Measurements from ENCODE around the gene EXOSC9. TPM values are rescaled to one million over a fixed set of nuclear protein-coding genes. Genes with fewer than 3 reads are reported as not detected.

EXOSC9 gene
- total and polyA plus RNA-seq, 10 of the 15 experiments (the other 5 are each of a cell fraction or from before 2014, with no cell fraction given), result 49.0 to 131 (median 85.4) TPM

GRCh38 chr4:121789960-121790829 lies 10.9 kb upstream of the EXOSC9 start (continued):
- no peak for TF ChIP-seq BCL3 (IDR thresholded peaks at IDR 0.05; ENCODE audit: borderline replicate concordance, insufficient read depth, low read depth, low read length, poor library complexity, severe bottlenecking)
- TF ChIP-seq CBX5 (IDR thresholded peaks at IDR 0.05; ENCODE audit: low read depth), result no peak
- TF ChIP-seq MEF2A (IDR thresholded peaks at IDR 0.05; ENCODE audit: insufficient read depth, low read depth, low read length), result no peak
- no peak for TF ChIP-seq ZNF217 (IDR thresholded peaks at IDR 0.05)
- TF ChIP-seq MEF2B (IDR thresholded peaks at IDR 0.05; ENCODE audit: partially characterized antibody, poor library complexity, severe bottlenecking), result no peak
- no peak for TF ChIP-seq NR2C2 (IDR thresholded peaks at IDR 0.05; ENCODE audit: borderline replicate concordance, control insufficient read depth, insufficient read length, low read depth)
- TF ChIP-seq TARDBP (IDR thresholded peaks at IDR 0.05; ENCODE audit: borderline replicate concordance), result no peak
- TF ChIP-seq PAX5 (IDR thresholded peaks at IDR 0.05; ENCODE audit: borderline replicate concordance, low read depth, low read length), result no peak

- intact Hi-C loops (cut with micrococcal nuclease; ENCODE audit: unreplicated experiment), result no loop called here
- no peak overlapping the region for H2AFZ ChIP-seq (ENCODE audit: control insufficient read depth, low read depth, low read length)
- H3K79me2 ChIP-seq (ENCODE audit: control insufficient read depth, insufficient read depth, low read length), result no peaks in the 10 kb centered on the region
- DNase-seq (ENCODE audit: low read depth, low spot score), result no peak
- no TSS peak for BruUV-seq (replicated peaks)
- POLR2A ChIA-PET, result interaction anchor here (1.3 kb wide), 1 partner anchor 13 kb away, joined by 5 read pairs; no protein-coding TSS in a partner anchor
- H3K4me1 ChIP-seq (ENCODE audit: control insufficient read depth, insufficient read depth, low read length), result peaks cover 27% of the 10 kb centered on the region
- H3K9me3 ChIP-seq (replicated peaks; ENCODE audit: control insufficient read depth, insufficient read depth, low read length), result no peaks in the 10 kb centered on the region
- SMC1A ChIA-PET (ENCODE audit: uncharacterized antibody, unreplicated experiment), result interaction anchor here (0.6 to 2.2 kb wide), 6 partner anchors 8 to 107 kb away, joined by 3 to 11 read pairs (median 4); partner anchors contain the start of gene EXOSC9
- H3K36me3 ChIP-seq (ENCODE audit: control insufficient read depth in 2 of 2, insufficient read depth in 2 of 2, low read length in 1 of 2), result no peaks in the 10 kb centered on the region
- no peak for ATAC-seq
- no peaks in the 10 kb centered on the region for H4K20me1 ChIP-seq (ENCODE audit: control insufficient read depth, insufficient read depth)
- no peak overlapping the region for H3K4me2 ChIP-seq (ENCODE audit: control insufficient read depth, insufficient read depth)
- no peaks in the 10 kb centered on the region for H3K27me3 ChIP-seq (replicated peaks in 1 of 2; ENCODE audit: control insufficient read depth in 2 of 2, insufficient read depth in 2 of 2, low read length in 1 of 2)
- no peak for FAIRE-seq
- RAD21 ChIA-PET (ENCODE audit: unreplicated experiment), result no interaction called here
- no peak overlapping the region for H3K9ac ChIP-seq (ENCODE audit: control insufficient read depth, insufficient read depth, low read length)
- H3K4me3 ChIP-seq, result no peak overlapping the region
- in situ Hi-C loops (cut with MboI), result no loop called here
- CTCF ChIA-PET, result interaction anchor here (1.9 kb wide), 1 partner anchor 13 kb away, joined by 7 read pairs; no protein-coding TSS in a partner anchor
- no peak overlapping the region for H3K27ac ChIP-seq (ENCODE audit: control insufficient read depth, insufficient read depth)
- TF ChIP-seq PML (IDR thresholded peaks at IDR 0.05; ENCODE audit: low read length), result no peak
- no peak for TF ChIP-seq CBFB (IDR thresholded peaks at IDR 0.05; ENCODE audit: low read depth)
- no peak for TF ChIP-seq ZZZ3 (IDR thresholded peaks at IDR 0.05; ENCODE audit: control insufficient read depth, insufficient read length, low read depth)
- TF ChIP-seq SMAD5 (IDR thresholded peaks at IDR 0.05; ENCODE audit: low read depth), result no peak
- no peak for TF ChIP-seq KAT2A (conservative IDR thresholded peaks at IDR 0.05; ENCODE audit: control insufficient read depth, low read depth, low read length)
- no peak for TF ChIP-seq REST (IDR thresholded peaks at IDR 0.05; ENCODE audit: low read depth, low read length)
- no peak for TF ChIP-seq YBX1 (IDR thresholded peaks at IDR 0.05)
- TF ChIP-seq MLLT1 (IDR thresholded peaks at IDR 0.05), result no peak
These were observed 10.1 kb upstream of the EXOSC9 start for GRCh38 chr4:121790976-121791375.

Data from GM12878 (cell line).